MG63 (cell line): ENCODE measurements around the gene MMP24. TPM values are rescaled to one million over a fixed set of nuclear protein-coding genes. Genes with fewer than 3 reads are reported as not detected.

ENCODE experiments used
- DNase-seq: peaks from one replicate; pipeline ENCODE4 v3.0.0-alpha.2; 2020
- H3K27me3 ChIP-seq: fragments of 250-450 bp; sonication (Bioruptor Pico); 2 replicates; pipeline ENCODE4 v1.5.1; 2020; ENCODE audit warnings: mild to moderate bottlenecking, moderate library complexity
- H3K36me3 ChIP-seq: fragments of 250-450 bp; sonication (Bioruptor Pico); 2 replicates; pipeline ENCODE4 v1.5.1; 2020; ENCODE audit warnings: mild to moderate bottlenecking, moderate library complexity
- H3K4me3 ChIP-seq: fragments of 250-450 bp; sonication (Bioruptor Pico); 2 replicates; pipeline ENCODE4 v1.5.1; 2020; ENCODE audit warnings: mild to moderate bottlenecking, moderate library complexity
- H3K9me3 ChIP-seq: fragments of 250-450 bp; sonication (Bioruptor Pico); 2 replicates; pipeline ENCODE4 v1.5.1; 2020; ENCODE audit warnings: mild to moderate bottlenecking, moderate library complexity
- total RNA-seq: library from RNA; depleted of rRNA; stranded (reverse); fragments of >200 nt; shearing (Covaris generic); gene quantifications from 2 replicates; pipeline ENCODE4 v1.2.3, GENCODE V29; 2014; ENCODE audit warnings: low replicate concordance; rRNA removed

The MMP24 gene
- total RNA-seq, 1 experiment from 2014 or later, result 52.3 TPM

- H3K36me3 ChIP-seq, result peaks cover 66% of the 10 kb centered on the region
- H3K9me3 ChIP-seq, result 0 out of 2 replicates have a peak, but pooled peaks cover 2% of the 10 kb centered on the region
- no peaks in the 10 kb centered on the region for H3K27me3 ChIP-seq
- DNase-seq, result no peak
- H3K4me3 ChIP-seq, result no peak overlapping the region
Observed at GRCh38 chr20:35325401-35325800, 98.9 kb downstream of the MMP24 start.

GRCh38 chr20:35326021-35326739 lies 99.7 kb downstream of the MMP24 start:
- Histone ChIP-seq H3K4me3 (no peak overlapping the region), H3K9me3 (0 out of 2 replicates have a peak, but pooled peaks cover 2% of the 10 kb centered on the region), H3K36me3 (peaks cover 65% of the 10 kb centered on the region), H3K27me3 (no peaks in the 10 kb centered on the region)
- no peak for DNase-seq

Other genes with a start within 250 kb of the MMP24 start
- 65.8 and 97.7 TPM in 2 replicates for gene TRPC4AP, start 133.9 kb upstream of the MMP24 start, total RNA-seq
- 47.4 and 52.2 TPM in 2 replicates for gene EDEM2, start 79.4 kb upstream of the MMP24 start, total RNA-seq
- gene PROCR, start 54.6 kb upstream of the MMP24 start, total RNA-seq, result 40.0 and 53.8 TPM in 2 replicates
- gene MMP24OS, start 51.4 kb downstream of the MMP24 start, total RNA-seq, result 4.4 and 4.7 TPM in 2 replicates
- gene EIF6, start 58.1 kb downstream of the MMP24 start, total RNA-seq, result 211 and 491 TPM in 2 replicates
- gene FAM83C, start 65.7 kb downstream of the MMP24 start, total RNA-seq, result not detected in 2 replicates
- 43.0 and 66.7 TPM in 2 replicates for gene UQCC1, start 185.3 kb downstream of the MMP24 start, total RNA-seq
- 0.49 TPM in 1 of 2 replicates, not detected in the other for gene GDF5, start 211.5 kb downstream of the MMP24 start, total RNA-seq
- gene CEP250, start 228.9 kb downstream of the MMP24 start, total RNA-seq, result 37.3 and 58.8 TPM in 2 replicates